Measurements from ENCODE around the gene CSTF2T. TPM values are rescaled to one million over a fixed set of nuclear protein-coding genes. Genes with fewer than 3 reads are reported as not detected.
A peak's percentile ranks its signal among the peaks of the same experiment; 100 is the strongest.

Gene CSTF2T
- polyA plus RNA-seq = 1 to 10 TPM; 4.7 to 7.3 TPM

GRCh38 chr10:51699475-51700227 is at the start of gene CSTF2T:
Gene CSTF2T (minus strand): TSS chr10:51699595. CDS start chr10:51699549, 46 bp downstream.
- Histone ChIP-seq H3K4me1 (ENCODE audit: control insufficient read depth in 2 of 2, insufficient read depth in 2 of 2, low read length in 1 of 2) (peaks cover 10 to 15% of the 10 kb centered on the region in 2 donors), H3K27ac (ENCODE audit: low read depth in 2 of 2, low read length in 1 of 2) (peak within 1 kb of the TSS; percentile 95), H3K36me3 (ENCODE audit: control insufficient read depth in 2 of 2, insufficient read depth in 2 of 2, low read length in 1 of 2) (peaks cover 0 to 6% of the 10 kb centered on the region in 2 donors), H3K27me3 (ENCODE audit: control insufficient read depth in 1 of 2, insufficient read depth in 2 of 2, low read length in 2 of 2) (no peaks in the 10 kb centered on the region), H3K9me3 (ENCODE audit: control insufficient read depth in 2 of 2, insufficient read depth in 1 of 2, low read depth in 1 of 2, low read length in 1 of 2) (no peaks in the 10 kb centered on the region), H3K4me3 (ENCODE audit: low read depth in 1 of 2, low read length in 2 of 2) (peak within 1 kb of the TSS; percentile 73 to 94)
- WGBS, 2 donors = 0% methylated on average over 45 of the region's 45 CpGs

GRCh38 chr10:51748959-51749358 is 49.6 kb upstream of the CSTF2T start:
- no peak overlapping the region for H3K4me3 ChIP-seq (ENCODE audit: low read depth in 1 of 2, low read length in 2 of 2)
- 75 to 84% methylated on average over 1 of the region's 1 CpG for WGBS, 2 donors
- H3K27me3 ChIP-seq (ENCODE audit: control insufficient read depth in 1 of 2, insufficient read depth in 2 of 2, low read length in 2 of 2) = no peaks in the 10 kb centered on the region
- no peaks in the 10 kb centered on the region for H3K9me3 ChIP-seq (ENCODE audit: control insufficient read depth in 2 of 2, insufficient read depth in 1 of 2, low read depth in 1 of 2, low read length in 1 of 2)
- H3K36me3 ChIP-seq (ENCODE audit: control insufficient read depth in 2 of 2, insufficient read depth in 2 of 2, low read length in 1 of 2) = no peaks in the 10 kb centered on the region
- no peaks in the 10 kb centered on the region for H3K4me1 ChIP-seq (ENCODE audit: control insufficient read depth in 2 of 2, insufficient read depth in 2 of 2, low read length in 1 of 2)
- no peak overlapping the region for H3K27ac ChIP-seq (ENCODE audit: low read depth in 2 of 2, low read length in 1 of 2)

- no peak overlapping the region for H3K4me3 ChIP-seq (ENCODE audit: low read depth in 1 of 2, low read length in 2 of 2)
- H3K36me3 ChIP-seq (ENCODE audit: control insufficient read depth in 2 of 2, insufficient read depth in 2 of 2, low read length in 1 of 2) = no peaks in the 10 kb centered on the region
- WGBS, 2 donors = 93 to 94% methylated on average over 1 of the region's 1 CpG
- H3K27me3 ChIP-seq (ENCODE audit: control insufficient read depth in 1 of 2, insufficient read depth in 2 of 2, low read length in 2 of 2) = no peaks in the 10 kb centered on the region
- H3K4me1 ChIP-seq (ENCODE audit: control insufficient read depth in 2 of 2, insufficient read depth in 2 of 2, low read length in 1 of 2) = no peaks in the 10 kb centered on the region
- no peak overlapping the region for H3K27ac ChIP-seq (ENCODE audit: low read depth in 2 of 2, low read length in 1 of 2)
- no peaks in the 10 kb centered on the region for H3K9me3 ChIP-seq (ENCODE audit: control insufficient read depth in 2 of 2, insufficient read depth in 1 of 2, low read depth in 1 of 2, low read length in 1 of 2)
These were observed 47.8 kb upstream of the CSTF2T start for GRCh38 chr10:51747216-51747615.

GRCh38 chr10:51745397-51745796 is 46.0 kb upstream of the CSTF2T start:
- no peaks in the 10 kb centered on the region for H3K4me1 ChIP-seq (ENCODE audit: control insufficient read depth in 2 of 2, insufficient read depth in 2 of 2, low read length in 1 of 2)
- no peaks in the 10 kb centered on the region for H3K9me3 ChIP-seq (ENCODE audit: control insufficient read depth in 2 of 2, insufficient read depth in 1 of 2, low read depth in 1 of 2, low read length in 1 of 2)
- H3K27ac ChIP-seq (ENCODE audit: low read depth in 2 of 2, low read length in 1 of 2) = no peak overlapping the region
- WGBS, 2 donors = 90 to 96% methylated on average over 2 of the region's 2 CpGs
- no peaks in the 10 kb centered on the region for H3K27me3 ChIP-seq (ENCODE audit: control insufficient read depth in 1 of 2, insufficient read depth in 2 of 2, low read length in 2 of 2)
- H3K4me3 ChIP-seq (ENCODE audit: low read depth in 1 of 2, low read length in 2 of 2) = no peak overlapping the region
- H3K36me3 ChIP-seq (ENCODE audit: control insufficient read depth in 2 of 2, insufficient read depth in 2 of 2, low read length in 1 of 2) = no peaks in the 10 kb centered on the region

- WGBS, 2 donors = 76 to 83% methylated on average over 6 of the region's 6 CpGs
- no peaks in the 10 kb centered on the region for H3K27me3 ChIP-seq (ENCODE audit: control insufficient read depth in 1 of 2, insufficient read depth in 2 of 2, low read length in 2 of 2)
- H3K4me1 ChIP-seq (ENCODE audit: control insufficient read depth in 2 of 2, insufficient read depth in 2 of 2, low read length in 1 of 2) = no peaks in the 10 kb centered on the region
- no peak overlapping the region for H3K27ac ChIP-seq (ENCODE audit: low read depth in 2 of 2, low read length in 1 of 2)
- H3K36me3 ChIP-seq (ENCODE audit: control insufficient read depth in 2 of 2, insufficient read depth in 2 of 2, low read length in 1 of 2) = no peaks in the 10 kb centered on the region
- H3K9me3 ChIP-seq (ENCODE audit: control insufficient read depth in 2 of 2, insufficient read depth in 1 of 2, low read depth in 1 of 2, low read length in 1 of 2) = no peaks in the 10 kb centered on the region
- no peak overlapping the region for H3K4me3 ChIP-seq (ENCODE audit: low read depth in 1 of 2, low read length in 2 of 2)
These were observed 45.0 kb upstream of the CSTF2T start for GRCh38 chr10:51744235-51745000.

- no peak overlapping the region for H3K4me3 ChIP-seq (ENCODE audit: low read depth in 1 of 2, low read length in 2 of 2)
- H3K4me1 ChIP-seq (ENCODE audit: control insufficient read depth in 2 of 2, insufficient read depth in 2 of 2, low read length in 1 of 2) = no peaks in the 10 kb centered on the region
- H3K9me3 ChIP-seq (ENCODE audit: control insufficient read depth in 2 of 2, insufficient read depth in 1 of 2, low read depth in 1 of 2, low read length in 1 of 2) = no peaks in the 10 kb centered on the region
- H3K36me3 ChIP-seq (ENCODE audit: control insufficient read depth in 2 of 2, insufficient read depth in 2 of 2, low read length in 1 of 2) = no peaks in the 10 kb centered on the region
- no peak overlapping the region for H3K27ac ChIP-seq (ENCODE audit: low read depth in 2 of 2, low read length in 1 of 2)
- H3K27me3 ChIP-seq (ENCODE audit: control insufficient read depth in 1 of 2, insufficient read depth in 2 of 2, low read length in 2 of 2) = no peaks in the 10 kb centered on the region
- 59 to 73% methylated on average over 6 of the region's 6 CpGs for WGBS, 2 donors
These were observed 43.8 kb upstream of the CSTF2T start for GRCh38 chr10:51743146-51743545.

- Histone ChIP-seq H3K27ac (ENCODE audit: low read depth in 2 of 2, low read length in 1 of 2) (no peak overlapping the region), H3K4me1 (ENCODE audit: control insufficient read depth in 2 of 2, insufficient read depth in 2 of 2, low read length in 1 of 2) (no peaks in the 10 kb centered on the region), H3K27me3 (ENCODE audit: control insufficient read depth in 1 of 2, insufficient read depth in 2 of 2, low read length in 2 of 2) (no peaks in the 10 kb centered on the region), H3K36me3 (ENCODE audit: control insufficient read depth in 2 of 2, insufficient read depth in 2 of 2, low read length in 1 of 2) (no peaks in the 10 kb centered on the region), H3K9me3 (ENCODE audit: control insufficient read depth in 2 of 2, insufficient read depth in 1 of 2, low read depth in 1 of 2, low read length in 1 of 2) (no peaks in the 10 kb centered on the region), H3K4me3 (ENCODE audit: low read depth in 1 of 2, low read length in 2 of 2) (no peak overlapping the region)
- 59 to 80% methylated on average over 1 of the region's 1 CpG for WGBS, 2 donors
These were observed 33.7 kb upstream of the CSTF2T start for GRCh38 chr10:51733057-51733456.

- no peak overlapping the region for H3K4me3 ChIP-seq (ENCODE audit: low read depth in 1 of 2, low read length in 2 of 2)
- H3K27ac ChIP-seq (ENCODE audit: low read depth in 2 of 2, low read length in 1 of 2) = no peak overlapping the region
- no peaks in the 10 kb centered on the region for H3K4me1 ChIP-seq (ENCODE audit: control insufficient read depth in 2 of 2, insufficient read depth in 2 of 2, low read length in 1 of 2)
- H3K9me3 ChIP-seq (ENCODE audit: control insufficient read depth in 2 of 2, insufficient read depth in 1 of 2, low read depth in 1 of 2, low read length in 1 of 2) = no peaks in the 10 kb centered on the region
- H3K27me3 ChIP-seq (ENCODE audit: control insufficient read depth in 1 of 2, insufficient read depth in 2 of 2, low read length in 2 of 2) = no peaks in the 10 kb centered on the region
- H3K36me3 ChIP-seq (ENCODE audit: control insufficient read depth in 2 of 2, insufficient read depth in 2 of 2, low read length in 1 of 2) = no peaks in the 10 kb centered on the region
- WGBS, 2 donors = 63% methylated on average over 7 of the region's 7 CpGs
These were observed 30.6 kb upstream of the CSTF2T start for GRCh38 chr10:51729822-51730555.

- H3K4me3 ChIP-seq (ENCODE audit: low read depth in 1 of 2, low read length in 2 of 2) = no peak overlapping the region
- WGBS, 2 donors = 64 to 71% methylated on average over 1 of the region's 1 CpG
These were observed 24.6 kb upstream of the CSTF2T start for GRCh38 chr10:51724038-51724437.

More at GRCh38 chr10:51724038-51724437, 24.6 kb upstream of the CSTF2T start:
- Histone ChIP-seq H3K27ac (ENCODE audit: low read depth in 2 of 2, low read length in 1 of 2) (no peak overlapping the region), H3K9me3 (ENCODE audit: control insufficient read depth in 2 of 2, insufficient read depth in 1 of 2, low read depth in 1 of 2, low read length in 1 of 2) (no peaks in the 10 kb centered on the region), H3K4me1 (ENCODE audit: control insufficient read depth in 2 of 2, insufficient read depth in 2 of 2, low read length in 1 of 2) (no peaks in the 10 kb centered on the region), H3K36me3 (ENCODE audit: control insufficient read depth in 2 of 2, insufficient read depth in 2 of 2, low read length in 1 of 2) (no peaks in the 10 kb centered on the region), H3K27me3 (ENCODE audit: control insufficient read depth in 1 of 2, insufficient read depth in 2 of 2, low read length in 2 of 2) (no peaks in the 10 kb centered on the region)
